ENCODE data around the gene FIBP. TPM values are rescaled to one million over a fixed set of nuclear protein-coding genes. Genes with fewer than 3 reads are reported as not detected.

Gene FIBP
- total RNA-seq, 1 donor from 2014 or later, result 78.6 TPM

DNA sequence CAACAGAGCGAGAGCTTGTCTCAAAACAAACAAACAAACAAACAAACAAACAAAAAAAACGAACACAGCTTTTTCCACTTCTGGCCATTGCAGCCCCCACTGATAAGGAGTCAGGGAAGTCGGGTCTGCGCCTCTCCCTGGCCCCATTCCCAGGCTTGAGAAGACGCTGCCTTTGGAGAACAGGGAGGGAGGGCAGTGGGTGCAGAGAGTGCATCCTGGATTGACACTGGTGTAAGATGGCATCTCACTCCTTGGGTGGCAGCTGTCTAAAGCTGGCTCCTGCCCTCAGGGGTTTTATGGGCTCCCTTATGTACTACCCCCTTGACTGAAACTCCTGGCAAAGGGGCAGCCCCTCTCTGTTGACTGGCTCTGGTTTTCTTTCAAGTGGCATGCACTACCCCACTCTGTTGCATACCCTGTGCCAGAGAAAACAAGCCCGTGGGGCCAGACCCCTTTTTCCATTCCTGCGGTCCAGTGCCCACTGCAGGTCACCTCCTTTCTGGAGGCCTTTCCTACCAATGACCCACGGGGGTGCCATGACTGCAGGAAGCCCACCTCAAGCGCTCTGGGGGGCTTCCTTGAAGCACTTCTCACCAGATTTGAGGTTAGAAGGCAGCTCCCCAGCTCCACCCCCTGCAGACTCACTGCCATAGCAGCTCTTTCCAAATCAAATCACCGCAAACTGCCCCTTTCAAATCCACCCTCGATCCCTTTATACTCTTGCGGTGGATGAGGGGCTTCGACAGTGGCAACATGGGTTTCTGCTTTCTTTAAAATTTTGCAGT is 43.7 kb upstream of the FIBP start:
- TF ChIP-seq, protein P1, sequence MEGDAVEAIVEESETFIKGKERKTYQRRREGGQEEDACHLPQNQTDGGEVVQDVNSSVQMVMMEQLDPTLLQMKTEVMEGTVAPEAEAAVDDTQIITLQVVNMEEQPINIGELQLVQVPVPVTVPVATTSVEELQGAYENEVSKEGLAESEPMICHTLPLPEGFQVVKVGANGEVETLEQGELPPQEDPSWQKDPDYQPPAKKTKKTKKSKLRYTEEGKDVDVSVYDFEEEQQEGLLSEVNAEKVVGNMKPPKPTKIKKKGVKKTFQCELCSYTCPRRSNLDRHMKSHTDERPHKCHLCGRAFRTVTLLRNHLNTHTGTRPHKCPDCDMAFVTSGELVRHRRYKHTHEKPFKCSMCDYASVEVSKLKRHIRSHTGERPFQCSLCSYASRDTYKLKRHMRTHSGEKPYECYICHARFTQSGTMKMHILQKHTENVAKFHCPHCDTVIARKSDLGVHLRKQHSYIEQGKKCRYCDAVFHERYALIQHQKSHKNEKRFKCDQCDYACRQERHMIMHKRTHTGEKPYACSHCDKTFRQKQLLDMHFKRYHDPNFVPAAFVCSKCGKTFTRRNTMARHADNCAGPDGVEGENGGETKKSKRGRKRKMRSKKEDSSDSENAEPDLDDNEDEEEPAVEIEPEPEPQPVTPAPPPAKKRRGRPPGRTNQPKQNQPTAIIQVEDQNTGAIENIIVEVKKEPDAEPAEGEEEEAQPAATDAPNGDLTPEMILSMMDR (IDR thresholded peaks at IDR 0.05), result no peak
- no peak for TF ChIP-seq POLR2AphosphoS5 (IDR thresholded peaks at IDR 0.05; ENCODE audit: insufficient read depth in 1 of 2, low read depth in 1 of 2)
- TF ChIP-seq POLR2A (IDR thresholded peaks at IDR 0.05), result no peak
- intact Hi-C loops (cut with DNase I), result no loop called here
- no peak for DNase-seq (ENCODE audit: extremely low spot score in 2 of 2)
- Histone ChIP-seq H3K4me3 (no peak overlapping the region), H3K4me1 (no peaks in the 10 kb centered on the region), H3K27ac (no peak overlapping the region), H3K27me3 (no peaks in the 10 kb centered on the region), H3K36me3 (no peaks in the 10 kb centered on the region), H3K9me3 (no peaks in the 10 kb centered on the region)

DNA sequence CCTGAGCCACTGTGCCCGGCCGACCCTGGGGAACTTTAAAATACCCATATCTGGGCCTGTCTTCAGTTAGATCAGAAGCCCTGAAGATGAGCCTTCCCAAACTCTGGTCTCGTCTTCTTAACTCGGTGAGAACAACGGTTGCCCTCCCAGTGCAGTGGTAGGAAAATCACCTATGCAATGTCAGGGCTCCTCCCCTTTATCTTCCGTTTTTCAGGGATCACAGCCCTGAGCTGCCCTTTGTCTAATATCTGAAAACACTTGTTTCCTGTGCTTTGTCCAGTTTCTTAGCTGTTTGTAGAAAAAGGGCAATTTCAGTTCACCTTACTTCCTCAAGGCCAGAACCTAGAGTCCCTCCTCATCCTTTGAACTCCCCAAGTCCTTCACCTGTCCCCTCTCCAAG is 40.4 kb upstream of the FIBP start:
- no peak overlapping the region for H3K27ac ChIP-seq
- no peak overlapping the region for H3K4me3 ChIP-seq
- peaks cover 0 to 2% of the 10 kb centered on the region in 2 donors for H3K36me3 ChIP-seq
- no peaks in the 10 kb centered on the region for H3K4me1 ChIP-seq
- TF ChIP-seq POLR2A (IDR thresholded peaks at IDR 0.05) (no peak), POLR2AphosphoS5 (IDR thresholded peaks at IDR 0.05; ENCODE audit: insufficient read depth in 1 of 2, low read depth in 1 of 2) (no peak)
- TF ChIP-seq, protein P1 (IDR thresholded peaks at IDR 0.05), result no peak
- H3K9me3 ChIP-seq, result no peaks in the 10 kb centered on the region
- no peak for DNase-seq (ENCODE audit: extremely low spot score in 2 of 2)
- H3K27me3 ChIP-seq, result no peaks in the 10 kb centered on the region
- intact Hi-C loops (cut with DNase I), result no loop called here

DNA sequence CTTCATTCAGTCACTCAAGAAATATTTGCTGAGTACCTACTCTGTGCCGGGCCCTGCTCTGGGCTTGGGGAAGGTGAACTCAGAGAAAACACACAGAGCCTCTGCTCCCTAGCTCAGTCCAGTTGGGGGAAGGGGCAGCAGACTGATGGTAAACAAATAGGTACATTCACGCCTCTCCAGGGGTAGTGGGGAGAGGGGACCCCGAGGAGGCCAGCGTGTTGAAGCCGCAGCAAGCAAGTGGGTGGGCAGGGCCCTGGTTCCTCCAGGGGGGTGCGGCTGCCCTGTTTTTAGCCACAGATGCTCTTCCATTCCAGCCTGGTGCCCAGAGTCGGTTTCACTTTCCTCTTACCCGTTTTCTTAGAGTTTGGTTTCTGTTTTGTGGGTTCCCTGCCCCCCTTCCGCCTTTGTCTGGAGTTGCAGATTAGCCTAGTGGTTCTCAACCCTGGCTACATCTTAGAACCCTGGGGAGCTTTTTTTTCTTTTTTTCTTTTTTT is 39.7 kb upstream of the FIBP start:
- Histone ChIP-seq H3K27me3 (no peaks in the 10 kb centered on the region), H3K27ac (no peak overlapping the region), H3K36me3 (peaks cover 0 to 6% of the 10 kb centered on the region in 2 donors), H3K9me3 (no peaks in the 10 kb centered on the region), H3K4me3 (no peak overlapping the region), H3K4me1 (no peaks in the 10 kb centered on the region)
- intact Hi-C loops (cut with DNase I), result no loop called here
- TF ChIP-seq, protein P1 (IDR thresholded peaks at IDR 0.05), result no peak
- TF ChIP-seq POLR2AphosphoS5 (IDR thresholded peaks at IDR 0.05; ENCODE audit: insufficient read depth in 1 of 2, low read depth in 1 of 2) (no peak), POLR2A (IDR thresholded peaks at IDR 0.05) (no peak)
- no peak for DNase-seq (ENCODE audit: extremely low spot score in 2 of 2)

DNA sequence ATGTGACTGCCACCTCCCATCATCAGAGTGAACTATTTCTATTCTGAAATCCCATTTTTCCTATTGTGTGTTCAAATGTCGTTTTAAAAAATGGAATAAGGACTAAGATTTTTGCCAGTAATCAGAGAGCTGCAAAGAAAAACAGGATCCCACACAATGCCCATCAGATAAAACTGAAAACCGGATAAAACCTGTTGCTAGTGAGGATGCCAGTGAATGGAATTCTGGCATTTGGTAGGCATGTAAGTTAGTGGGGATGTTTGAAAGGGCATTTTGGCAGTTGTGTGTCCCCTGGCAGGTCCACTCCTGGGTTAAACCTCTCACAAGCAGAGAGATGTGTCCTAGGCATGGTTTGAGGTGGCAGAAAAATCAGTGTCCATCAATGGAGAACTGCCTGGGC is 37.1 kb upstream of the FIBP start:
- TF ChIP-seq POLR2AphosphoS5 (IDR thresholded peaks at IDR 0.05; ENCODE audit: insufficient read depth in 1 of 2, low read depth in 1 of 2) (no peak), POLR2A (IDR thresholded peaks at IDR 0.05) (no peak)
- TF ChIP-seq, protein P1 (IDR thresholded peaks at IDR 0.05), result no peak
- no peak overlapping the region for H3K4me3 ChIP-seq
- no peak for DNase-seq (ENCODE audit: extremely low spot score in 2 of 2)
- H3K36me3 ChIP-seq, result peaks cover 0 to 19% of the 10 kb centered on the region in 2 donors
- no peaks in the 10 kb centered on the region for H3K27me3 ChIP-seq
- no peak overlapping the region for H3K27ac ChIP-seq
- no peaks in the 10 kb centered on the region for H3K9me3 ChIP-seq
- intact Hi-C loops (cut with DNase I), result no loop called here
- H3K4me1 ChIP-seq, result peaks cover 11% of the 10 kb centered on the region

DNA sequence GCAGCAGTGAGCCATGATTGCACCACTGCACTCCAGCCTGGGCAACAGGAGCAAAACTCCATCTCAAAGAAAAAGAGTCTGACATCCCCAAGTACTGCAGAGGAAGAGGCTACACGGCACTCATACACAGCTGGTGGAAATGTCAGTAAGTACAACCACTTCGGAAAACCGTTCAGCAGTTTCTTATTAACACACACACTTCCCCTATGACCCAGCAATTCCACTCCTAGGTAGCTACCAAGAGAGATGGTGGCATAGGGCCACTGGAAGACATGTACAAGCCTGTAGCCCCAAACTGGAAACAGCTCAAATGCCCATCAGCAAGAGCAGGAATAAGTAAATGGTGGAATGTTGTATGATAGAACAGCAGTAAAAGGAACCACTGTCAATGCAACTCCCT is 34.3 kb upstream of the FIBP start:
- TF ChIP-seq, protein P1 (IDR thresholded peaks at IDR 0.05), result no peak
- TF ChIP-seq POLR2AphosphoS5 (IDR thresholded peaks at IDR 0.05; ENCODE audit: insufficient read depth in 1 of 2, low read depth in 1 of 2) (no peak), POLR2A (IDR thresholded peaks at IDR 0.05) (no peak)

More for the DNA sequence above, 34.3 kb upstream of the FIBP start:
- H3K4me3 ChIP-seq, result no peak overlapping the region
- H3K9me3 ChIP-seq, result no peaks in the 10 kb centered on the region
- H3K27me3 ChIP-seq, result no peaks in the 10 kb centered on the region
- H3K4me1 ChIP-seq, result peaks cover 26% of the 10 kb centered on the region
- H3K36me3 ChIP-seq, result peaks cover 0 to 19% of the 10 kb centered on the region in 2 donors
- DNase-seq (ENCODE audit: extremely low spot score in 2 of 2), result no peak
- H3K27ac ChIP-seq, result no peak overlapping the region
- intact Hi-C loops (cut with DNase I), result loop anchor here (5.0 kb wide), 1 partner anchor 40 kb away; the partner anchor contains the start of gene SART1
